ENCODE data around the gene GAB2. TPM values are rescaled to one million over a fixed set of nuclear protein-coding genes. Genes with fewer than 3 reads are reported as not detected.

The GAB2 gene
- total and polyA plus RNA-seq, 2 of the 13 experiments (the other 11 are each of a cell fraction or from before 2014, with no cell fraction given), result 4.1 to 8.6 TPM

DNA sequence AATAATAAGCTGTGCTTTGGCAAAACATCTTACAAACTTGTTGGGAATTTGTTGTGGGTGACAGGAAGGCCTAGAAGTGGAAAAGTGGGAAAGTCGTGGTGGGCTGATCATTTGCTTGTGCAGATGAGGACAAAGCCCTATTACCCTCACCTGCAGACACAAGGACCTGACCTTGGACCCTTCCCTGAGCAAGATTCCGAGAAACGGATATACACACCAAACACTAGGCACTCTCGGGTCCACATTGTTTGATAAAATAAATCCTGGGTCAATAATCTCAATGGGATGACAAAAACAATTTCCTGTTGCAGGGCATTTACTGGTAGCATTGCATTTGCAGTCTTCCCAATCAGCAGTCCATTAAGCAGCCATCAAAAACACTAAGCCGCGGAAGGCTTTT is 89.7 kb downstream of the GAB2 start:
- H3K79me2 ChIP-seq (ENCODE audit: insufficient read depth, low read length), result no peaks in the 10 kb centered on the region
- CTCF ChIA-PET (ENCODE audit: low intra/inter-chr PET ratio, low total read pairs), result no interaction called here
- TF ChIP-seq FOXJ3 (CRISPR knock-in tag; IDR thresholded peaks at IDR 0.05; ENCODE audit: borderline replicate concordance) (0 out of 2 replicates have a peak, but pooled peaks have one; percentile 13), ZNF12 (CRISPR knock-in tag; IDR thresholded peaks at IDR 0.05) (no peak), ZNF678 (CRISPR knock-in tag; IDR thresholded peaks at IDR 0.05) (no peak), PHF21A (CRISPR knock-in tag; IDR thresholded peaks at IDR 0.05) (no peak), EHMT2 (IDR thresholded peaks at IDR 0.05; ENCODE audit: borderline replicate concordance, low read depth, low read length) (no peak), SOX6 (IDR thresholded peaks at IDR 0.05) (no peak), SOX6 (CRISPR knock-in tag; IDR thresholded peaks at IDR 0.05) (peak; percentile 51), ZNF264 (CRISPR knock-in tag; IDR thresholded peaks at IDR 0.05) (no peak), ZNF570 (CRISPR knock-in tag; IDR thresholded peaks at IDR 0.05; ENCODE audit: borderline replicate concordance) (no peak), POLR2AphosphoS2 (IDR thresholded peaks at IDR 0.05; ENCODE audit: low read depth, low read length) (no peak), ATF7 (IDR thresholded peaks at IDR 0.05) (no peak), ATF7 (CRISPR knock-in tag; IDR thresholded peaks at IDR 0.05) (no peak), NCOA2 (CRISPR knock-in tag; IDR thresholded peaks at IDR 0.05) (peak; percentile 74), ZFYVE20 (CRISPR knock-in tag; IDR thresholded peaks at IDR 0.05; ENCODE audit: borderline replicate concordance, low read depth) (no peak), ZNF484 (CRISPR knock-in tag; IDR thresholded peaks at IDR 0.05; ENCODE audit: borderline replicate concordance, low read depth) (no peak), PAWR (CRISPR knock-in tag; IDR thresholded peaks at IDR 0.05; ENCODE audit: borderline replicate concordance) (no peak), GATAD2A (CRISPR knock-in tag; IDR thresholded peaks at IDR 0.05) (peak; percentile 42; the same call in 1 of the 2 replicates), ZNF672 (CRISPR knock-in tag; IDR thresholded peaks at IDR 0.05) (no peak), SOX13 (IDR thresholded peaks at IDR 0.05) (no peak), SOX13 (CRISPR knock-in tag; conservative IDR thresholded peaks at IDR 0.05 in 1 of 2, IDR thresholded peaks at IDR 0.05 in 1 of 2) (peak in 1 of 2 experiments; percentile 67; a peak in 2 of 4 replicates), ARNTL (CRISPR knock-in tag; IDR thresholded peaks at IDR 0.05) (no peak), NCOR1 (IDR thresholded peaks at IDR 0.05; ENCODE audit: borderline replicate concordance, low read length) (no peak)
- TF ChIP-seq, protein P1, sequence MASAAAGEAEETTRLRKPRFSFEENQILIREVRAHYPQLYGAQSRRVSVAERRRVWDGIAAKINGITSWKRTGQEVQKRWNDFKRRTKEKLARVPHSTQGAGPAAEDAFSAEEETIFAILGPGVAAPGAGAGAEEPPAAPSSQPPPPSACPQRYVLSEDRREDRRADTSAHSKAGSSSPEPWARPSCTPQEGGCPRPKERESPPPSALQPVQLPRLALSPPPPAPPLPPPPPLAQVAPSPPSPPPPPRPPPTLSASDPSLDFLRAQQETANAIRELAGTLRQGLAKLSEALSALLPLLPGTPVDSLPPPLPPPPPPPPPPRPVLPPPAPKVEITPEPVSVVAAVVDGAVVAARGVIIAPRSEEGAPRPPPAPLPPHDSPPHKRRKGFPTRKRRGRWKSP (CRISPR knock-in tag; IDR thresholded peaks at IDR 0.05), result no peak
- TF ChIP-seq, protein P2, sequence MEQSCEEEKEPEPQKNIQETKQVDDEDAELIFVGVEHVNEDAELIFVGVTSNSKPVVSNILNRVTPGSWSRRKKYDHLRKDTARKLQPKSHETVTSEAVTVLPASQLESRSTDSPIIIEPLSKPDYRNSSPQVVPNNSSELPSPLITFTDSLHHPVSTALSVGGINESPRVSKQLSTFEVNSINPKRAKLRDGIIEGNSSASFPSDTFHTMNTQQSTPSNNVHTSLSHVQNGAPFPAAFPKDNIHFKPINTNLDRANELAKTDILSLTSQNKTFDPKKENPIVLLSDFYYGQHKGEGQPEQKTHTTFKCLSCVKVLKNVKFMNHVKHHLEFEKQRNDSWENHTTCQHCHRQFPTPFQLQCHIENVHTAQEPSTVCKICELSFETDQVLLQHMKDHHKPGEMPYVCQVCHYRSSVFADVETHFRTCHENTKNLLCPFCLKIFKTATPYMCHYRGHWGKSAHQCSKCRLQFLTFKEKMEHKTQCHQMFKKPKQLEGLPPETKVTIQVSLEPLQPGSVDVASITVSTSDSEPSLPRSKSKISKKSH (CRISPR knock-in tag; IDR thresholded peaks at IDR 0.05; ENCODE audit: borderline replicate concordance), result no peak
- TF ChIP-seq, protein P3, sequence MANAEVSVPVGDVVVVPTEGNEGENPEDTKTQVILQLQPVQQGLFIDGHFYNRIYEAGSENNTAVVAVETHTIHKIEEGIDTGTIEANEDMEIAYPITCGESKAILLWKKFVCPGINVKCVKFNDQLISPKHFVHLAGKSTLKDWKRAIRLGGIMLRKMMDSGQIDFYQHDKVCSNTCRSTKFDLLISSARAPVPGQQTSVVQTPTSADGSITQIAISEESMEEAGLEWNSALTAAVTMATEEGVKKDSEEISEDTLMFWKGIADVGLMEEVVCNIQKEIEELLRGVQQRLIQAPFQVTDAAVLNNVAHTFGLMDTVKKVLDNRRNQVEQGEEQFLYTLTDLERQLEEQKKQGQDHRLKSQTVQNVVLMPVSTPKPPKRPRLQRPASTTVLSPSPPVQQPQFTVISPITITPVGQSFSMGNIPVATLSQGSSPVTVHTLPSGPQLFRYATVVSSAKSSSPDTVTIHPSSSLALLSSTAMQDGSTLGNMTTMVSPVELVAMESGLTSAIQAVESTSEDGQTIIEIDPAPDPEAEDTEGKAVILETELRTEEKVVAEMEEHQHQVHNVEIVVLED (CRISPR knock-in tag; IDR thresholded peaks at IDR 0.05; ENCODE audit: borderline replicate concordance), result no peak

More for the DNA sequence above, 89.7 kb downstream of the GAB2 start:
- no peak for ATAC-seq
- Histone ChIP-seq H3K9me3 (ENCODE audit: low read length) (no peaks in the 10 kb centered on the region), H3K36me3 (replicated peaks in 1 of 2; ENCODE audit: control insufficient read depth in 1 of 2, insufficient read depth in 2 of 2, low read length in 2 of 2) (no peaks in the 10 kb centered on the region), H2AFZ (ENCODE audit: low read length) (no peak overlapping the region), H3K4me2 (ENCODE audit: low read depth, low read length) (peak overlapping the region; percentile 10; the same call in 1 of the 2 replicates), H3K27me3 (ENCODE audit: control insufficient read depth in 1 of 2, insufficient read depth in 2 of 2, low read length in 2 of 2) (no peaks in the 10 kb centered on the region), H3K27ac (ENCODE audit: extremely low read length, insufficient read depth, low read length) (no peak overlapping the region), H4K20me1 (ENCODE audit: insufficient read depth, low read length) (no peaks in the 10 kb centered on the region), H3K4me3 (replicated peaks in 1 of 3; ENCODE audit: insufficient read depth in 1 of 3, low read depth in 2 of 3, low read length in 3 of 3) (no peak overlapping the region), H3K4me1 (ENCODE audit: insufficient read depth, low read length) (peaks cover 22% of the 10 kb centered on the region), H3K9ac (ENCODE audit: insufficient read depth, low read depth, low read length) (no peak overlapping the region)
- FAIRE-seq, result no peak
- no peak for DNase-seq (ENCODE audit: low spot score)
- WGBS (ENCODE audit: low lambda C conversion rate), result 50% methylated on average over 6 of the region's 6 CpGs
- POLR2A ChIA-PET, result no interaction called here
- intact Hi-C loops (cut with micrococcal nuclease; ENCODE audit: unreplicated experiment) (no loop called here), in situ Hi-C loops (cut with HindIII; ENCODE audit: extremely low pct_ligation_motif_present, low pct_unique_long_range_greater_than_20kb) (no loop called here)
- BruUV-seq (replicated peaks), result no TSS peak
